H9 (cell line): ENCODE data around the gene PTPRN2. TPM values are rescaled to one million over a fixed set of nuclear protein-coding genes. Genes with fewer than 3 reads are reported as not detected.

Experiments used
- DNase-seq: peaks from one replicate; pipeline ENCODE4 v3.0.0-alpha.2; 2017
- H2AFZ ChIP-seq: one replicate; pipeline ENCODE4 v1.6.1; 2013; ENCODE audit warnings: mild to moderate bottlenecking, low read length, control low read depth, moderate library complexity
- H2AK5ac ChIP-seq: 2 replicates; pipeline ENCODE4 v1.6.1; 2013; ENCODE audit warnings: low read length, control low read depth, mixed read lengths; ENCODE audit not compliant: insufficient read length
- H2BK120ac ChIP-seq: one replicate; pipeline ENCODE4 v1.6.1; 2013; ENCODE audit warnings: low read depth, mild to moderate bottlenecking, low read length, control low read depth, inconsistent platforms; ENCODE audit not compliant: poor library complexity, severe bottlenecking
- H2BK12ac ChIP-seq: 2 replicates; pipeline ENCODE4 v1.6.1; 2013; ENCODE audit warnings: low read length, control low read depth, mixed read lengths, low read depth; ENCODE audit not compliant: insufficient read length
- H2BK15ac ChIP-seq: 2 replicates; pipeline ENCODE4 v1.6.1; 2013; ENCODE audit warnings: low read depth, low read length, control low read depth
- H2BK20ac ChIP-seq: one replicate; pipeline ENCODE4 v1.6.1; 2013; ENCODE audit warnings: low read depth, mild to moderate bottlenecking, low read length, control low read depth, inconsistent platforms; ENCODE audit not compliant: poor library complexity, severe bottlenecking
- H2BK5ac ChIP-seq: 2 replicates; pipeline ENCODE4 v1.6.1; 2013; ENCODE audit warnings: low read length, control low read depth, mixed read lengths; ENCODE audit not compliant: insufficient read length
- H3K14ac ChIP-seq: 2 replicates; pipeline ENCODE4 v1.6.1; 2013; ENCODE audit warnings: low read length, control low read depth; ENCODE audit not compliant: insufficient read depth
- H3K18ac ChIP-seq: 2 replicates; pipeline ENCODE4 v1.6.1; 2013; ENCODE audit warnings: low read depth, mild to moderate bottlenecking, mixed read lengths, low read length, control low read depth; ENCODE audit not compliant: insufficient read length
- H3K23ac ChIP-seq: 2 replicates; pipeline ENCODE4 v1.6.1; 2013; ENCODE audit warnings: low read length, control low read depth, mixed read lengths, low read depth; ENCODE audit not compliant: insufficient read length
- H3K23me2 ChIP-seq: 2 replicates; pipeline ENCODE4 v1.6.1; 2013; ENCODE audit warnings: low read depth, mild to moderate bottlenecking, mixed read lengths, low read length, control low read depth; ENCODE audit not compliant: insufficient read length, poor library complexity, severe bottlenecking
- H3K27ac ChIP-seq: 2 replicates; pipeline ENCODE4 v1.5.1; 2013; ENCODE audit warnings: low read length, control low read depth, mixed read lengths, low read depth; ENCODE audit not compliant: insufficient read length
- H3K27me3 ChIP-seq: 2 replicates; pipeline ENCODE4 v1.6.1; 2013; ENCODE audit warnings: low read length, control low read depth, inconsistent platforms; ENCODE audit not compliant: insufficient read depth
- H3K4ac ChIP-seq: 2 replicates; pipeline ENCODE4 v1.6.1; 2013; ENCODE audit warnings: low read depth, mild to moderate bottlenecking, control low read depth, inconsistent platforms, low read length, moderate library complexity
- H3K4me1 ChIP-seq: 2 replicates; pipeline ENCODE4 v1.6.1; 2013; ENCODE audit warnings: low read length, control low read depth, inconsistent platforms; ENCODE audit not compliant: insufficient read depth
- H3K4me2 ChIP-seq: 2 replicates; pipeline ENCODE4 v1.6.1; 2013; ENCODE audit warnings: low read length, control low read depth, mixed read lengths; ENCODE audit not compliant: insufficient read length, insufficient read depth
- H3K56ac ChIP-seq: 2 replicates; pipeline ENCODE4 v1.6.1; 2013; ENCODE audit warnings: low read depth, mild to moderate bottlenecking, mixed read lengths, low read length, control low read depth; ENCODE audit not compliant: insufficient read length
- H3K79me1 ChIP-seq: 2 replicates; pipeline ENCODE4 v1.6.1; 2013; ENCODE audit warnings: low read depth, mild to moderate bottlenecking, moderate library complexity, low read length, control low read depth, inconsistent platforms; ENCODE audit not compliant: insufficient read depth, poor library complexity, severe bottlenecking
- H3K79me2 ChIP-seq: 2 replicates; pipeline ENCODE4 v1.6.1; 2013; ENCODE audit warnings: low read length, control low read depth, inconsistent platforms; ENCODE audit not compliant: insufficient read depth
- H3K9ac ChIP-seq: 2 replicates; pipeline ENCODE4 v1.6.1; 2013; ENCODE audit warnings: low read length, control low read depth, mixed read lengths; ENCODE audit not compliant: insufficient read length; ENCODE audit errors: extremely low read depth
- H3K9me3 ChIP-seq: one replicate; pipeline ENCODE4 v1.6.1; 2013; ENCODE audit warnings: low read depth, low read length, inconsistent platforms; ENCODE audit not compliant: control insufficient read depth
- H3T11ph ChIP-seq: one replicate; pipeline ENCODE4 v1.6.1; 2013; ENCODE audit warnings: mild to moderate bottlenecking, low read length, control low read depth, inconsistent platforms
- H4K20me1 ChIP-seq: one replicate; pipeline ENCODE4 v1.6.1; 2013; ENCODE audit not compliant: control insufficient read depth, insufficient read length, insufficient read depth
- H4K5ac ChIP-seq: 2 replicates; pipeline ENCODE4 v1.6.1; 2013; ENCODE audit warnings: low read depth, mild to moderate bottlenecking, mixed read lengths, low read length, control low read depth; ENCODE audit not compliant: insufficient read length
- H4K8ac ChIP-seq: replicated peaks from 2 replicates; pipeline ENCODE4 v1.6.1; 2013; ENCODE audit warnings: low read length, control low read depth, mixed read lengths, low read depth; ENCODE audit not compliant: insufficient read length
- H4K91ac ChIP-seq: 2 replicates; pipeline ENCODE4 v1.6.1; 2013; ENCODE audit warnings: low read depth, mild to moderate bottlenecking, moderate library complexity, mixed read lengths, low read length, control low read depth; ENCODE audit not compliant: insufficient read length
- H3K27ac Mint-ChIP-seq, 3 experiments: 2 replicates in 2 of 3; 3 replicates in 1 of 3; pipeline ENCODE4 v1.8.0; 2020 to 2021; ENCODE audit warnings: mixed read lengths in 3 of 3, mild to moderate bottlenecking in 1 of 3, moderate library complexity in 1 of 3
- H3K27me3 Mint-ChIP-seq: 2 replicates; pipeline ENCODE4 v1.8.0; 2021; ENCODE audit warnings: low read depth, mild to moderate bottlenecking, moderate library complexity, mixed read lengths
- H3K36me3 Mint-ChIP-seq, 3 experiments: 2 replicates in 2 of 3; 3 replicates in 1 of 3; pipeline ENCODE4 v1.8.0; 2020 to 2021; ENCODE audit warnings: low read depth in 3 of 3, mixed read lengths in 3 of 3; ENCODE audit not compliant: insufficient read depth in 1 of 3
- H3K4me1 Mint-ChIP-seq, 2 experiments: 2 replicates each; pipeline ENCODE4 v1.8.0; 2020; ENCODE audit warnings: mixed read lengths in 2 of 2
- H3K4me3 Mint-ChIP-seq, 2 experiments: 2 replicates in 1 of 2; 3 replicates in 1 of 2; pipeline ENCODE4 v1.8.0; 2020 to 2021; ENCODE audit warnings: mild to moderate bottlenecking in 2 of 2, mixed read lengths in 2 of 2, moderate library complexity in 1 of 2
- H3K9me3 Mint-ChIP-seq, 2 experiments: 2 replicates in 1 of 2; 3 replicates in 1 of 2; pipeline ENCODE4 v1.8.0; 2020; ENCODE audit warnings: mild to moderate bottlenecking in 2 of 2, mixed read lengths in 2 of 2, moderate library complexity in 1 of 2
- CTCF ChIP-seq: fragments of 200-600 bp; sonication (generic); conservative IDR thresholded peaks from 3 replicates; pipeline ENCODE4 v1.8.0; 2021; ENCODE audit warnings: antibody characterized with exemption, mild to moderate bottlenecking
- WGBS: extraction: QIAGEN DNeasy Blood & Tissue Kit; methylation state at CpG from one replicate; pipeline ENCODE4 v1.1.7; 2013; ENCODE audit warnings: missing lambda C conversion rate, low lambda C conversion rate, mixed read lengths; ENCODE audit not compliant: insufficient read length; ENCODE audit errors: extremely low coverage; 5-methylcytosine and 5-hydroxymethylcytosine counted together
- total RNA-seq: library from RNA; stranded (reverse); gene quantifications from 2 replicates; pipeline ENCODE4 v1.2.1, GENCODE V29; 2021

The PTPRN2 gene
- total RNA-seq, 1 experiment from 2014 or later = 5.2 TPM

- no peaks in the 10 kb centered on the region; the same call in 1 of the 2 replicates for H3K27me3 Mint-ChIP-seq
- WGBS = no CpG with 5 or more reads among the region's 50 CpGs
- no peak overlapping the region for H3T11ph ChIP-seq
- no peak overlapping the region for H3K4me2 ChIP-seq
- peaks cover 12 to 13% of the 10 kb centered on the region in 2 experiments for H3K4me1 Mint-ChIP-seq
- no peak for TF ChIP-seq CTCF
- no peak for DNase-seq
- H4K20me1 ChIP-seq = no peaks in the 10 kb centered on the region
- H3K14ac ChIP-seq = no peak overlapping the region
- H3K4me1 ChIP-seq = no peaks in the 10 kb centered on the region
- no peak overlapping the region for H2AK5ac ChIP-seq
- H3K23ac ChIP-seq = no peak overlapping the region
- no peak overlapping the region for H2BK12ac ChIP-seq
- no peak overlapping the region for H2AFZ ChIP-seq
- no peak overlapping the region for H3K27ac Mint-ChIP-seq
- no peaks in the 10 kb centered on the region for H3K27me3 ChIP-seq
- no peak overlapping the region for H4K8ac ChIP-seq
- no peaks in the 10 kb centered on the region for H3K79me1 ChIP-seq
- H2BK15ac ChIP-seq = no peak overlapping the region
- H4K91ac ChIP-seq = no peak overlapping the region
- no peak overlapping the region for H2BK5ac ChIP-seq
- H2BK20ac ChIP-seq = no peak overlapping the region
- no peak overlapping the region for H3K18ac ChIP-seq
- no peak overlapping the region for H3K9ac ChIP-seq
- H3K36me3 Mint-ChIP-seq = peaks cover 0 to 23% (median 0%) of the 10 kb centered on the region in 3 experiments; a peak in 2 of 7 replicates
- H3K4ac ChIP-seq = no peak overlapping the region
- no peaks in the 10 kb centered on the region for H3K23me2 ChIP-seq
- peaks cover 9 to 10% of the 10 kb centered on the region in 2 experiments; a peak in 2 of 5 replicates for H3K9me3 Mint-ChIP-seq
- H3K27ac ChIP-seq = no peak overlapping the region
- H3K79me2 ChIP-seq = no peaks in the 10 kb centered on the region
- no peaks in the 10 kb centered on the region for H3K9me3 ChIP-seq
- H3K56ac ChIP-seq = no peak overlapping the region
- no peak overlapping the region for H2BK120ac ChIP-seq
- H3K4me3 Mint-ChIP-seq = no peak overlapping the region
- no peak overlapping the region for H4K5ac ChIP-seq
These were observed 102.7 kb downstream of the PTPRN2 start for GRCh38 chr7:158484801-158485531.
